HepG2 (cell line): Measurements from ENCODE around the gene TSACC. TPM values are rescaled to one million over a fixed set of nuclear protein-coding genes. Genes with fewer than 3 reads are reported as not detected.
A peak's percentile ranks its signal among the peaks of the same experiment; 100 is the strongest.

Source experiments
- CENPT ChIP-seq: sonication (generic); formaldehyde crosslinking; IDR thresholded peaks from 2 replicates; pipeline ENCODE4 v1.8.0; 2022; ENCODE audit warnings: low read depth, mild to moderate bottlenecking, moderate library complexity, missing genetic modification reagents
- DNMT3B ChIP-seq: conservative IDR thresholded peaks from 2 replicates; pipeline ENCODE4 v1.6.1; 2016; ENCODE audit warnings: missing biosample characterization, control low read depth
- GTF2F1 ChIP-seq: fragments of 150-350 bp; IDR thresholded peaks from 2 replicates; pipeline ENCODE4 v1.6.1; 2014; ENCODE audit warnings: low read length
- HHEX ChIP-seq: IDR thresholded peaks from 2 replicates; pipeline ENCODE4 v1.6.1; 2016; ENCODE audit warnings: control low read depth
- JUND ChIP-seq: sonication (generic); formaldehyde crosslinking; IDR thresholded peaks from 2 replicates; pipeline ENCODE4 v1.8.0; 2022; ENCODE audit warnings: mild to moderate bottlenecking, missing genetic modification reagents
- KAT2B ChIP-seq: fragments of 150-350 bp; IDR thresholded peaks from 2 replicates; pipeline ENCODE4 v1.6.1; 2014; ENCODE audit warnings: low read depth, low read length, borderline replicate concordance
- KAT8 ChIP-seq: IDR thresholded peaks from 2 replicates; pipeline ENCODE4 v1.6.1; 2016; ENCODE audit warnings: missing genetic modification reagents, missing compliant biosample characterization
- KDM5A ChIP-seq: fragments of 200-600 bp; sonication (generic); IDR thresholded peaks from 2 replicates; pipeline ENCODE4 v1.7.0; 2018; ENCODE audit warnings: antibody characterized with exemption, mild to moderate bottlenecking, low read length, borderline replicate concordance
- MAFK ChIP-seq, 2 experiments: IDR thresholded peaks in 1 of 2; conservative IDR thresholded peaks in 1 of 2; 2 replicates each; pipeline ENCODE4 v1.6.1; 2011; ENCODE audit warnings: improper control_type of control experiment in 2 of 2, low read length in 2 of 2
- NR3C1 ChIP-seq: sonication (generic); formaldehyde crosslinking; IDR thresholded peaks from 2 replicates; pipeline ENCODE4 v1.4.0; 2020; ENCODE audit warnings: missing genetic modification reagents
- PHF20 ChIP-seq: sonication (generic); formaldehyde crosslinking; IDR thresholded peaks from 2 replicates; pipeline ENCODE4 v1.5.0; 2020; ENCODE audit warnings: mild to moderate bottlenecking, missing genetic modification reagents
- POGZ ChIP-seq: sonication (generic); formaldehyde crosslinking; IDR thresholded peaks from 2 replicates; pipeline ENCODE4 v1.4.0; 2020; ENCODE audit warnings: mild to moderate bottlenecking, missing genetic modification reagents
- RAD21 ChIP-seq: fragments of 450-650 bp; formaldehyde crosslinking; IDR thresholded peaks from 2 replicates; pipeline ENCODE4 v1.5.0; 2020; ENCODE audit warnings: mild to moderate bottlenecking
- REL ChIP-seq: sonication (generic); formaldehyde crosslinking; conservative IDR thresholded peaks from 2 replicates; pipeline ENCODE4 v1.8.0; 2022; ENCODE audit warnings: mild to moderate bottlenecking, missing genetic modification reagents, moderate library complexity
- REPIN1 ChIP-seq: sonication (generic); formaldehyde crosslinking; IDR thresholded peaks from 2 replicates; pipeline ENCODE4 v1.8.0; 2022; ENCODE audit warnings: missing genetic modification reagents, low read depth, mild to moderate bottlenecking, borderline replicate concordance
- SOX13 ChIP-seq, 3 experiments: fragments of 450-650 bp in 1 of 3; sonication (generic) in 1 of 3; formaldehyde crosslinking in 1 of 3; IDR thresholded peaks in 2 of 3; conservative IDR thresholded peaks in 1 of 3; 2 replicates each; pipeline versions ENCODE4 v1.5.0 to v1.6.1; 2016 to 2020; ENCODE audit warnings: antibody characterized with exemption in 1 of 3, mild to moderate bottlenecking in 1 of 3, missing compliant biosample characterization in 1 of 3, missing genetic modification reagents in 1 of 3, moderate library complexity in 1 of 3
- ZBTB20 ChIP-seq: sonication (generic); formaldehyde crosslinking; IDR thresholded peaks from 2 replicates; pipeline ENCODE4 v1.8.1; 2023; ENCODE audit warnings: missing genetic modification reagents, low read depth, mild to moderate bottlenecking, borderline replicate concordance
- ZC3H4 ChIP-seq: sonication (generic); formaldehyde crosslinking; IDR thresholded peaks from 2 replicates; pipeline ENCODE4 v1.4.0; 2020; ENCODE audit warnings: missing genetic modification reagents, borderline replicate concordance
- ZFP36L1 ChIP-seq: sonication (generic); formaldehyde crosslinking; IDR thresholded peaks from 2 replicates; pipeline ENCODE4 v1.8.0; 2022; ENCODE audit warnings: mild to moderate bottlenecking, missing genetic modification reagents, moderate library complexity
- ZFP90 ChIP-seq: sonication (generic); formaldehyde crosslinking; IDR thresholded peaks from 2 replicates; pipeline ENCODE4 v1.8.0; 2022; ENCODE audit warnings: missing genetic modification reagents, mild to moderate bottlenecking, inconsistent platforms, borderline replicate concordance
- ZMYM3 ChIP-seq: sonication (generic); formaldehyde crosslinking; IDR thresholded peaks from 2 replicates; pipeline ENCODE4 v1.5.1; 2020; ENCODE audit warnings: mild to moderate bottlenecking, missing genetic modification reagents
- ZNF180 ChIP-seq: sonication (generic); formaldehyde crosslinking; IDR thresholded peaks from 2 replicates; pipeline ENCODE4 v1.4.0; 2020; ENCODE audit warnings: low read depth, missing genetic modification reagents, borderline replicate concordance
- ZNF367 ChIP-seq: sonication (generic); formaldehyde crosslinking; IDR thresholded peaks from 2 replicates; pipeline ENCODE4 v1.4.0; 2020; ENCODE audit warnings: missing genetic modification reagents, borderline replicate concordance
- ZNF580 ChIP-seq: IDR thresholded peaks from 2 replicates; pipeline ENCODE4 v1.6.1; 2016; ENCODE audit warnings: low read depth, borderline replicate concordance
- ZNF607 ChIP-seq: sonication (generic); formaldehyde crosslinking; IDR thresholded peaks from 2 replicates; pipeline ENCODE4 v1.5.1; 2020; ENCODE audit warnings: missing genetic modification reagents, mild to moderate bottlenecking, borderline replicate concordance
- ZNF678 ChIP-seq: sonication (generic); formaldehyde crosslinking; IDR thresholded peaks from 2 replicates; pipeline ENCODE4 v1.4.0; 2020; ENCODE audit warnings: mild to moderate bottlenecking, missing genetic modification reagents
- ZNF747 ChIP-seq: sonication (generic); formaldehyde crosslinking; IDR thresholded peaks from 2 replicates; pipeline ENCODE4 v1.8.1; 2023; ENCODE audit warnings: missing genetic modification reagents, mild to moderate bottlenecking, borderline replicate concordance
- ZNF777 ChIP-seq: sonication (generic); formaldehyde crosslinking; IDR thresholded peaks from 2 replicates; pipeline ENCODE4 v1.4.0; 2020; ENCODE audit warnings: missing genetic modification reagents
- ZNF878 ChIP-seq: sonication (generic); formaldehyde crosslinking; IDR thresholded peaks from 2 replicates; pipeline ENCODE4 v1.8.1; 2023; ENCODE audit warnings: mild to moderate bottlenecking, missing genetic modification reagents, moderate library complexity
- ZNF891 ChIP-seq: sonication (generic); formaldehyde crosslinking; IDR thresholded peaks from 2 replicates; pipeline ENCODE4 v1.5.0; 2020; ENCODE audit warnings: mild to moderate bottlenecking, missing genetic modification reagents
- ZSCAN29 ChIP-seq: sonication (generic); formaldehyde crosslinking; conservative IDR thresholded peaks from 2 replicates; pipeline ENCODE4 v1.4.0; 2020; ENCODE audit warnings: mild to moderate bottlenecking, missing genetic modification reagents
- polyA plus RNA-seq, 8 experiments: library from polyadenylated mRNA; depleted of rRNA in 3 of 8; stranded (reverse) in 7 of 8; unstranded in 1 of 8; fragments of >200 nt; fragmentation: Illumina TruSeq in 4 of 8; extraction: Trizol in 4 of 8; gene quantifications; 2 replicates each; pipeline versions ENCODE4 v1.2.1 to v1.2.3, GENCODE V29; 2011 to 2016; ENCODE audit warnings: low read depth in 4 of 8, missing spikeins in 1 of 8, mixed read lengths in 1 of 8; ENCODE audit not compliant: insufficient read depth in 1 of 8
- total RNA-seq, 5 experiments: library from RNA; depleted of rRNA; stranded (reverse); fragments of >200 nt; fragmentation: Illumina TruSeq; extraction: Trizol; gene quantifications; 2 replicates each; pipeline ENCODE4 v1.2.3, GENCODE V29; 2016; ENCODE audit warnings: low read depth in 1 of 5
- TF ChIP-seq, protein P1 (sequence below): IDR thresholded peaks from 2 replicates; pipeline ENCODE4 v1.6.1; 2016
- TF ChIP-seq, protein P2 (sequence below): sonication (generic); formaldehyde crosslinking; IDR thresholded peaks from 2 replicates; pipeline ENCODE4 v1.4.0; 2020; ENCODE audit warnings: mild to moderate bottlenecking, missing genetic modification reagents

Gene TSACC
- total and polyA plus RNA-seq, 2 of the 13 experiments (the other 11 are each of a cell fraction or from before 2014, with no cell fraction given), result 1.5 to 2.6 TPM

GRCh38 chr1:156368157-156368658 is 29.9 kb downstream of the TSACC start (continued):
- TF ChIP-seq MAFK (conservative IDR thresholded peaks at IDR 0.05 in 1 of 2, IDR thresholded peaks at IDR 0.05 in 1 of 2; ENCODE audit: low read length in 2 of 2) (no peak), ZNF607 (CRISPR knock-in tag) (no peak), POGZ (CRISPR knock-in tag) (no peak), ZMYM3 (CRISPR knock-in tag) (no peak), ZFP90 (CRISPR knock-in tag) (no peak), ZFP36L1 (no peak), REL (no peak), ZC3H4 (CRISPR knock-in tag) (no peak), ZNF747 (CRISPR knock-in tag) (no peak), HHEX (CRISPR knock-in tag) (no peak), PHF20 (CRISPR knock-in tag) (no peak), KDM5A (no peak), DNMT3B (no peak), KAT2B (no peak), GTF2F1 (no peak), ZNF580 (CRISPR knock-in tag) (no peak), ZBTB20 (CRISPR knock-in tag) (0 out of 2 replicates have a peak, but pooled peaks have one; percentile 8), RAD21 (CRISPR knock-in tag) (0 out of 2 replicates have a peak, but pooled peaks have one; percentile 18), ZSCAN29 (no peak), CENPT (no peak), KAT8 (0 out of 2 replicates have a peak, but pooled peaks have one; percentile 21), SOX13 (IDR thresholded peaks at IDR 0.05) (no peak), SOX13 (CRISPR knock-in tag; conservative IDR thresholded peaks at IDR 0.05 in 1 of 2, IDR thresholded peaks at IDR 0.05 in 1 of 2) (peak in 1 of 2 experiments; percentile 38; a peak in 1 of 4 replicates), ZNF678 (no peak), ZNF367 (CRISPR knock-in tag) (no peak), REPIN1 (CRISPR knock-in tag) (no peak; the same call in 1 of the 2 replicates), ZNF777 (CRISPR knock-in tag) (no peak; the same call in 1 of the 2 replicates), ZNF891 (CRISPR knock-in tag) (peak; percentile 50; the same call in 1 of the 2 replicates), NR3C1 (CRISPR knock-in tag) (no peak), ZNF180 (CRISPR knock-in tag) (no peak), JUND (CRISPR knock-in tag) (no peak), ZNF878 (CRISPR knock-in tag) (no peak)
- TF ChIP-seq, protein P1, sequence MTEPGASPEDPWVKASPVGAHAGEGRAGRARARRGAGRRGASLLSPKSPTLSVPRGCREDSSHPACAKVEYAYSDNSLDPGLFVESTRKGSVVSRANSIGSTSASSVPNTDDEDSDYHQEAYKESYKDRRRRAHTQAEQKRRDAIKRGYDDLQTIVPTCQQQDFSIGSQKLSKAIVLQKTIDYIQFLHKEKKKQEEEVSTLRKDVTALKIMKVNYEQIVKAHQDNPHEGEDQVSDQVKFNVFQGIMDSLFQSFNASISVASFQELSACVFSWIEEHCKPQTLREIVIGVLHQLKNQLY (CRISPR knock-in tag), result no peak
- TF ChIP-seq, protein P2, sequence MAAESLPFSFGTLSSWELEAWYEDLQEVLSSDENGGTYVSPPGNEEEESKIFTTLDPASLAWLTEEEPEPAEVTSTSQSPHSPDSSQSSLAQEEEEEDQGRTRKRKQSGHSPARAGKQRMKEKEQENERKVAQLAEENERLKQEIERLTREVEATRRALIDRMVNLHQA (CRISPR knock-in tag), result no peak
